ENCODE measurements around the gene DNMT3A.
A peak's percentile ranks its signal among the peaks of the same experiment; 100 is the strongest.

DNMT3A gene

GRCh38 chr2:25362434-25363145 is 20.9 kb upstream of the DNMT3A start:
- TF ChIP-seq ZFX (IDR thresholded peaks at IDR 0.05): no peak
- TF ChIP-seq CTCF (conservative IDR thresholded peaks at IDR 0.05): no peak
- H3K27ac ChIP-seq: no peak overlapping the region

GRCh38 chr2:25362049-25362433 is 20.3 kb upstream of the DNMT3A start:
- H3K27ac ChIP-seq: no peak overlapping the region
- TF ChIP-seq ZFX (IDR thresholded peaks at IDR 0.05): no peak
- peak; percentile 97 for TF ChIP-seq CTCF (conservative IDR thresholded peaks at IDR 0.05)

GRCh38 chr2:25361261-25362048 is 19.7 kb upstream of the DNMT3A start:
- no peak for TF ChIP-seq CTCF (conservative IDR thresholded peaks at IDR 0.05)
- no peak for TF ChIP-seq ZFX (IDR thresholded peaks at IDR 0.05)
- no peak overlapping the region for H3K27ac ChIP-seq

- TF ChIP-seq CTCF (conservative IDR thresholded peaks at IDR 0.05) (no peak), ZFX (IDR thresholded peaks at IDR 0.05) (no peak)
- H3K27ac ChIP-seq: no peak overlapping the region
These were observed 17.1 kb upstream of the DNMT3A start for GRCh38 chr2:25358836-25359235.

- TF ChIP-seq ZFX (IDR thresholded peaks at IDR 0.05) (no peak), CTCF (conservative IDR thresholded peaks at IDR 0.05) (no peak)
- H3K27ac ChIP-seq: no peak overlapping the region
These were observed 16.6 kb upstream of the DNMT3A start for GRCh38 chr2:25358249-25358815.

- no peak overlapping the region for H3K27ac ChIP-seq
- TF ChIP-seq ZFX (IDR thresholded peaks at IDR 0.05) (no peak), CTCF (conservative IDR thresholded peaks at IDR 0.05) (no peak)
These were observed 14.4 kb upstream of the DNMT3A start for GRCh38 chr2:25356088-25356487.

- TF ChIP-seq CTCF (conservative IDR thresholded peaks at IDR 0.05) (no peak), ZFX (IDR thresholded peaks at IDR 0.05) (no peak)
These were observed 13.5 kb upstream of the DNMT3A start for GRCh38 chr2:25355270-25355669.

More at GRCh38 chr2:25355270-25355669, 13.5 kb upstream of the DNMT3A start:
- no peak overlapping the region for H3K27ac ChIP-seq

All from C4-2B (cell line).